ENCODE results near the gene ASTN2. TPM values are rescaled to one million over a fixed set of nuclear protein-coding genes. Genes with fewer than 3 reads are reported as not detected.
"Not testable (repeated sequence)": the region's sequence is repeated elsewhere in the genome, so short reads cannot be mapped to it uniquely, and the experiment has no call there.

ASTN2 gene
- total RNA-seq, 1 experiment from 2014 or later, result 7.4 TPM

GRCh38 chr9:117088140-117088539, 326.7 kb downstream of the ASTN2 start:
- Histone ChIP-seq H3K27me3 (ENCODE audit: control insufficient read depth, insufficient read depth, low read length) (no peaks in the 10 kb centered on the region; the same call in 1 of the 2 replicates), H3K36me3 (replicated peaks; ENCODE audit: control insufficient read depth, insufficient read depth, low read length) (no peaks in the 10 kb centered on the region), H3K4me3 (ENCODE audit: insufficient read depth, low read depth, low read length) (no peak overlapping the region)
- no peak for DNase-seq

DNA sequence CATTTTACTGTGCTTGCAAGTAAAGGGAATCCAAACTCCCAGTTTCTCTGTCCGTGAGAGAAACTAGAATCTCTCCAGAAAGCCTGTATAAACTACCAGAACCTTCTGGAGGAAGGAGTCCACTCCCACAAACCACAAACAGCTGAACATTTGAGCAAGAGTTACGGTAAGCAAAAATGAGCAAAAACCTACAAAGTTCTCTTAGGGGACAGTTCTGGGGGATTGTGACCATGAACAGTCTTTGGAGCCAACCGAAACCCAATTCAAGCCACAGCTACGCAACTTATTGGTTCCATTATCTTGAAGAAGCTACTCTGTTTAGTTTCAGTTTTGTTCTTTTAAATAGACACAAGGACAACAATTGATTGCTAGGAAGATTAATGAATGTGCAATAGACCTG, 330.6 kb downstream of the ASTN2 start:
- no peak for DNase-seq
- H3K27me3 ChIP-seq (ENCODE audit: control insufficient read depth, insufficient read depth, low read length), result peaks cover 2% of the 10 kb centered on the region; the same call in 1 of the 2 replicates
- H3K4me3 ChIP-seq (ENCODE audit: insufficient read depth, low read depth, low read length), result no peak overlapping the region
- no peaks in the 10 kb centered on the region for H3K36me3 ChIP-seq (replicated peaks; ENCODE audit: control insufficient read depth, insufficient read depth, low read length)

DNA sequence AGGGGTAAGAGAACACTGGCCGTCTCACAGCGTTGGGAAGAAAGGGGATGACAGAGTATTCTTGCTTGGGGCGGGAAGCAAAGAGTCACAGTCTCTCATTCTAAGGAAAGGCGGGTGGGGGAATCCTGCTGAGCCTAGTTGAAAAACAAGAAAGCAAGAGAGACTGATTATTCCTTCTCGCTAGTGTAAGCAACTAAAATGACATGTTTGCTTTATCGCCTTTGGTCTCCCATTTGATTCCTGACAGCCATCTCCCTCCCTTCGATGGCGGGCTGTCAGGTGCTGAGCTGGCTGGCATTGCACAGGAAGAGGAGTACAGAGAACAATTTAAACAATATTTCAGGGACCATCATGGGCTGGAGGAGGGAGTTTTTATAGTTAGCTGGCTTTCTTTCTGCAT, 331.3 kb downstream of the ASTN2 start:
- no peak for DNase-seq
- no peak overlapping the region for H3K4me3 ChIP-seq (ENCODE audit: insufficient read depth, low read depth, low read length)
- H3K36me3 ChIP-seq (replicated peaks; ENCODE audit: control insufficient read depth, insufficient read depth, low read length), result no peaks in the 10 kb centered on the region

GRCh38 chr9:117081641-117082317, 333.1 kb downstream of the ASTN2 start:
- no peaks in the 10 kb centered on the region for H3K36me3 ChIP-seq (replicated peaks; ENCODE audit: control insufficient read depth, insufficient read depth, low read length)
- H3K27me3 ChIP-seq (ENCODE audit: control insufficient read depth, insufficient read depth, low read length), result peaks cover 2% of the 10 kb centered on the region; the same call in 1 of the 2 replicates
- DNase-seq, result no peak
- H3K4me3 ChIP-seq (ENCODE audit: insufficient read depth, low read depth, low read length), result no peak overlapping the region

More for the DNA sequence above, 331.3 kb downstream of the ASTN2 start:
- H3K27me3 ChIP-seq (ENCODE audit: control insufficient read depth, insufficient read depth, low read length), result peaks cover 2% of the 10 kb centered on the region; the same call in 1 of the 2 replicates

DNA sequence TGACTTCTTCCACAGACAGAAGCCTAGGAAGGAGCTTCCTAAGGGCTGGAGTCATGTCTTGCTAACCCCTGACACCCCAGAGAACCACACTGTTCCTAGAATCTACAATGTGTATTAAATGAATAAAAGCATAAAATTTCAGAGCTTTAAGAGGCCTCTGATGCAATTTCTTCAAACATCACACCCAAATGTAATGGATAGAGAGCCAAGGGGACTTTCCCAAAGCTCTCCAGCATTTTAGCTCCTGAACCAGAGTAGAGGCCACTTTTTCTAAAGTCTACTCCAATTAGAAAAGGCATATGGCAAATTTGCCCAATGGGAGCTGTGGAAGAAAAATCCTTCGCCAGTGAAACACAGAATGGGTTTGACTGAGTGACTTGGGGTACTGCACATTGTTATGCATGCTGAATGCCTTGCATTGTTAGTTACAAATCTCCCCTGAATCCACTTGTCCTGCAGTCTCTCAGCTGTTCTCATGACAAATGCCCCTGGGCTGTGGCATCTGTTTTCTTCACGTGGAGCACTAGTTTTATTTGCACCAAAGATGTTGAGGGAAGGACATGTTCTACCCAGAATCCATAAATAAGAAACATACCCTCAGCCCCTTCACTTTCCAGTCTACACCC, 334.0 kb downstream of the ASTN2 start:
- peaks cover 2% of the 10 kb centered on the region; the same call in 1 of the 2 replicates for H3K27me3 ChIP-seq (ENCODE audit: control insufficient read depth, insufficient read depth, low read length)
- no peak overlapping the region for H3K4me3 ChIP-seq (ENCODE audit: insufficient read depth, low read depth, low read length)
- DNase-seq, result peak; percentile 36
- no peaks in the 10 kb centered on the region for H3K36me3 ChIP-seq (replicated peaks; ENCODE audit: control insufficient read depth, insufficient read depth, low read length)

DNA sequence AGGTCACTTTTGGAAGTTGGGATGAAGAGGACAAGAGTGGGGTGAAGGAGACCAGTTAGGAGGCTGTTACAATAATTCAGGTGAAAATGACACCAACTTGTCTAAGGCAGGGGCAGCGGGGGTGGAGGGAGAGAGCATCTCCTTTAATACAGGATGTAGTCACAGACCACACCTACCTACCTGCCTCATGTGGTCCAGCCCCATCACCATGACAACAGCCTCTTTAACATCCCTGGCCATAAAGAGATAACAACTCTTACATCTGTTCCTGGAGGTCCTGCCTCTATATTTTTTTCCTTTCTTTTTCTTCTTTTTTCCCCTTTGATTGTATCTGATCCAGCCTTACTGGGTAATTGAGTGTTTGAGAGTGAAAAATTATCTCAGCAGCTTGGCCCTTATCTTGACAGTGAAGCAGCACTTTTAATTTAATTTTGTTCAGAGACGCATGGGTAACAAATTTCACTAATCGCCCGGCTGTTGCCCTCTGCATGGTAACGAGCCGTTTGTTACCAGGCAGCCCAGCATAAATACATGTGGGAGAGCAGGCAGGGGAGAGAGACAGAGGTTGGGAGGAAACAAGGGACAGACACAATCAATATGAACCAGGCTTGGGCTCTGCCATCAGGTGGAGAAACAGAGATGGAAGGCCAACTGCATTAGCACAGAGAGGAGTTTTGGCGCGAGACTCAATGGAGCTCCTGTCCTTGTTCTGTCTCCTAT, 338.1 kb downstream of the ASTN2 start:
- Histone ChIP-seq H3K4me3 (ENCODE audit: insufficient read depth, low read depth, low read length) (no peak overlapping the region), H3K27me3 (ENCODE audit: control insufficient read depth, insufficient read depth, low read length) (peaks cover 1% of the 10 kb centered on the region; the same call in 1 of the 2 replicates)
- DNase-seq, result peak; percentile 33

DNA sequence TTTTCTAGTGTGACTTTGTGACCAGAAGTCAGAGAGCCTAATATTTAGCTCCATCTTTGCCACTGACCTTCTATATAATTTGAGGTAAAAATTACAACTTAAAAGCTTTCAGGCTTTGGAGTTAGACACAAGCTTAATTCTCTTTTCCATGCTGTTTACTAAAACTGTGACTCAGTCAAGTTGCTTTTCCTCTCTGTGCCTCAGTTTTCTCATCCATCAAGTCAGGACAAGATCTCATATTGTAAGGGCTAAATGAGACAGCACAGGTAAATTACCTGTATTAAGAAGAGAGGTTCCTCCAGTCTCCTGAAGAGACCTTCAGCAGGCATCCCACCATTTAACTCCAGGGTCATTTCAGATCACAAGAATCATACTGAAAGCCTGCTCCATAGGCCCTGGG, 339.2 kb downstream of the ASTN2 start:
- no peak for DNase-seq
- Histone ChIP-seq H3K36me3 (replicated peaks; ENCODE audit: control insufficient read depth, insufficient read depth, low read length) (no peaks in the 10 kb centered on the region), H3K4me3 (ENCODE audit: insufficient read depth, low read depth, low read length) (no peak overlapping the region), H3K27me3 (ENCODE audit: control insufficient read depth, insufficient read depth, low read length) (no peaks in the 10 kb centered on the region)

More for the DNA sequence above, 338.1 kb downstream of the ASTN2 start:
- no peaks in the 10 kb centered on the region for H3K36me3 ChIP-seq (replicated peaks; ENCODE audit: control insufficient read depth, insufficient read depth, low read length)

DNA sequence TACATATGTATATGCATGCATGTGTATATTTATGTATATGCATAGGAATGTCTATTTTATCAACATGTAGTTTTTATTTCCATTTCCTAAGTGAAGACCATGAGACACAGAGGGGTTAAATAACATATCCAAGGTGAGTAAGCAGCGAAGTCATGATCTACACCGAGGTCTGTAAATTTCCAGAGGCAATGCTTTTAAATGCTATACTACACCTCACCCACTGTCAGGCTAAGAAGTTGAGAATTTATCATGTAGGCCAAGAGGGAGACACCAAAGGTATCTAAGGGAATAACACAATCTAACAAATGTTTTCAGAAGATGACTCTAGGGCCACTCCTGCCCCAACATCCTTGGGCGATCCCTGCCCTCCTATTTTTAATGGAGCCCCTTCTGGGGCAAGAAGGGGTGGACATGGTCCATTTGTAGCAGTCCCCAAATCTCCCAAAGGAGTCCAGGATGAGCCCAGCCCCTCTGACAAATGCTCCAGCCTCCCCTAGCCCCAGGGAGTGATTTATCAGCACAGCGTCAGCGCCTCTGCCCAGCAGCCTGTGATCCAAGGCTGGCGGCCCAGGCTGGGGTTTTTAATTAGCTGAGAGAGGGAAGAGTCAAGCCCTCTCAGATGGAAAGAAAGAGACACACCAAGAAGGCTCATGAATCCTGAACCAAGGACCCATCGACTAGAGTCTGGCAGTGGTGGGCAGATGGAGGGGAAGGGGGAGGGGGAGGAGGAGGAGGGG, 339.9 kb downstream of the ASTN2 start:
- Histone ChIP-seq H3K4me3 (ENCODE audit: insufficient read depth, low read depth, low read length) (no peak overlapping the region), H3K36me3 (replicated peaks; ENCODE audit: control insufficient read depth, insufficient read depth, low read length) (no peaks in the 10 kb centered on the region), H3K27me3 (ENCODE audit: control insufficient read depth, insufficient read depth, low read length) (no peaks in the 10 kb centered on the region)
- no peak for DNase-seq

DNA sequence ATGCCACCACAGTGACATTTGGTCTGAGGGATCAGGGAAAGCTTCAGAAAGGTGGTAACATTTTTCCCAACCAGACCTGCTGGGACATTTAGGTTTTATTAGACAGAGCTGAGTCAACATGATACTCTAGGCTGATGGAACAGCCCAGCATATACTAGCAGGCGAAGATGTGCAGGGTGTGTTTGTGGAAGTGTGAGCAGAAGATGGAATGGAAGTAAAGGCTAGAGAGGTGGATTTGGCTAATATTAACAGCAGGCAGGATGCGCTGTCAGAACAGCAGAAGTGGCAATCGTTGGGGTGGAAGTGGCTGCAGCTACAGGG, 340.6 kb downstream of the ASTN2 start:
- no peaks in the 10 kb centered on the region for H3K27me3 ChIP-seq (ENCODE audit: control insufficient read depth, insufficient read depth, low read length)
- DNase-seq, result no peak
- H3K36me3 ChIP-seq (replicated peaks; ENCODE audit: control insufficient read depth, insufficient read depth, low read length), result no peaks in the 10 kb centered on the region
- no peak overlapping the region for H3K4me3 ChIP-seq (ENCODE audit: insufficient read depth, low read depth, low read length)

- Histone ChIP-seq H3K36me3 (replicated peaks; ENCODE audit: control insufficient read depth, insufficient read depth, low read length) (no peaks in the 10 kb centered on the region), H3K27me3 (ENCODE audit: control insufficient read depth, insufficient read depth, low read length) (no peaks in the 10 kb centered on the region), H3K4me3 (ENCODE audit: insufficient read depth, low read depth, low read length) (no peak overlapping the region)
- DNase-seq, result peak; percentile 76
Observed at GRCh38 chr9:117073539-117074341, 341.1 kb downstream of the ASTN2 start.

DNA sequence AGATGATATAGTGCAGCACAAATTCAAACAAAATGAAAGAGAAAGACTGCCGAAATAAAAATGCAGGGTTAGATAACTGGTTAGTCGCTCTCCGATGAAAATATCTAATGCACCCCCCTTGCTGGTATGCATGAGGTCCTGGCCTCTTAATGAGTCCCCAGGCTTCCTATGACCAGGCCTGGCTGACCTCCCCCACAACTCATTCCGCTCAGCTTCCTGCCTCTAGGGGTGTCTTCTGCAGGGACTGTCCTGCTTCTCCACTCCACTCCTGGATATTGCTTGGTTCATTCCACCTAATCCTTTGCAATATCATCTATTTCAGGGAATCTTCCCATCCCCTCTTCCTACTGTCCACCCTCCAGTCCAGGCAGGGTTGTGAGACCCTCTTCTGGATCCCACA, 341.8 kb downstream of the ASTN2 start:
- Histone ChIP-seq H3K27me3 (ENCODE audit: control insufficient read depth, insufficient read depth, low read length) (no peaks in the 10 kb centered on the region), H3K36me3 (replicated peaks; ENCODE audit: control insufficient read depth, insufficient read depth, low read length) (no peaks in the 10 kb centered on the region)
- peak; percentile 45 for DNase-seq

GRCh38 chr9:117072216-117072615, 342.6 kb downstream of the ASTN2 start:
- Histone ChIP-seq H3K4me3 (ENCODE audit: insufficient read depth, low read depth, low read length) (no peak overlapping the region), H3K36me3 (replicated peaks; ENCODE audit: control insufficient read depth, insufficient read depth, low read length) (no peaks in the 10 kb centered on the region), H3K27me3 (ENCODE audit: control insufficient read depth, insufficient read depth, low read length) (no peaks in the 10 kb centered on the region)
- no peak for DNase-seq

More for the DNA sequence above, 341.8 kb downstream of the ASTN2 start:
- no peak overlapping the region for H3K4me3 ChIP-seq (ENCODE audit: insufficient read depth, low read depth, low read length)

DNA sequence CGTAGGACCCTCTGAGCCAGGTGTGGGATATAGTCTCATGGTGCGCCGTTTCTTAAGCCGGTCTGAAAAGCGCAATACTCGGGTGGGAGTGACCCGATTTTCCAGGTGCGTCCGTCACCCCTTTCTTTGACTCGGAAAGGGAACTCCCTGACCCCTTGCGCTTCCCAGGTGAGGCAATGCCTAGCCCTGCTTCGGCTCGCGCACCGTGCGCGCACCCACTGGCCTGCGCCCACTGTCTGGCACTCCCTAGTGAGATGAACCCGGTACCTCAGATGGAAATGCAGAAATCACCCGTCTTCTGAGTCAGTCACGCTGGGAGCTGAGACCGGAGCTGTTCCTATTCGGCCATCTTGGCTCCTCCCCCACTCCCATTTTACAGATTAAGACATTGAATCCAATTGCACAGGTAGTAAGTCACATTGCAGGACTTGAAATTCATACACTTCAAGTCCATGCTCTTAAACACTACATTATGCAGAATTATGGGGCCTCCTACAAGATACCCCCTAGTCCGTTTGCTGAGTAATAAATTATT, 343.1 kb downstream of the ASTN2 start:
- H3K4me3 ChIP-seq (ENCODE audit: insufficient read depth, low read depth, low read length), result peak overlapping the region; percentile 39
- H3K27me3 ChIP-seq (ENCODE audit: control insufficient read depth, insufficient read depth, low read length); H3K36me3 ChIP-seq (replicated peaks; ENCODE audit: control insufficient read depth, insufficient read depth, low read length); DNase-seq: not testable (repeated sequence)

Data from H7 (cell line).